HCT116 (cell line): Measurements from ENCODE around the gene RELB. TPM values are rescaled to one million over a fixed set of nuclear protein-coding genes. Genes with fewer than 3 reads are reported as not detected.

Experiments
- ATAC-seq: fragments of 200-7000 bp; cut with Tn5 transposase; 2 replicates; pipeline ENCODE4 v1.9.1; 2020; ENCODE audit warnings: mild to moderate bottlenecking, moderate library complexity
- BruUV-seq: library from RNA; stranded (reverse); fragments of 400-500 nt; replicated peaks from 2 replicates; lab custom pipeline; 2021; lab: Mats Ljungman, UMichigan
- CTCF ChIA-PET: fragments of 300-600 bp; sonication (Branson Sonifier 250); formaldehyde crosslinking; loops from one replicate; lab custom pipeline; 2021; ENCODE audit warnings: antibody characterized with exemption; lab: Charles Lee
- POLR2A ChIA-PET: fragments of 300-600, 350-600 bp; sonication (Branson Sonifier 250); formaldehyde crosslinking; loops from one replicate; lab custom pipeline; 2021; ENCODE audit warnings: antibody characterized with exemption; lab: Charles Lee
- RAD21 ChIA-PET, 2 experiments: fragments of 300-600 bp; sonication (Branson Sonifier 250); formaldehyde crosslinking; loops; one replicate each; lab custom pipeline; 2023; ENCODE audit warnings: low total read pairs in 2 of 2; ENCODE audit not compliant: uncharacterized antibody in 2 of 2, unreplicated experiment in 2 of 2, low non-redundant PET in 1 of 2; lab: Charles Lee
- DNase-seq: peaks from one replicate; pipeline ENCODE4 v3.0.0-alpha.2; 2010; ENCODE audit warnings: low read depth, low spot score
- H2AFZ ChIP-seq: fragments of 200-600 bp; shearing (Covaris generic), sonication (generic); 2 replicates; pipeline ENCODE4 v1.6.1; 2017; ENCODE audit warnings: low read depth, mixed run types, mixed read lengths, antibody characterized with exemption, low read length; ENCODE audit not compliant: poor library complexity, severe bottlenecking
- H3K27ac ChIP-seq: 2 replicates; pipeline ENCODE4 v1.5.1; 2012; ENCODE audit warnings: low read depth, low read length
- H3K27me3 ChIP-seq: fragments of 200-600 bp; sonication (generic); 2 replicates; pipeline ENCODE4 v1.6.1; 2016; ENCODE audit warnings: mixed run types, low read length, mixed read lengths; ENCODE audit not compliant: insufficient read depth
- H3K36me3 ChIP-seq, 2 experiments: fragments of 200-500 bp in 1 of 2; fragments of 200-600 bp in 1 of 2; sonication (Bioruptor generic) in 1 of 2; sonication (generic) in 1 of 2; 2 replicates each; pipeline versions ENCODE4 v1.5.1 to v1.6.1; 2014 to 2016; ENCODE audit warnings: low read length in 2 of 2, inconsistent platforms in 1 of 2, mixed read lengths in 1 of 2, mixed run types in 1 of 2; ENCODE audit not compliant: insufficient read depth in 2 of 2, control insufficient read depth in 1 of 2
- H3K4me1 ChIP-seq, 2 experiments: fragments of 200-600 bp in 1 of 2; sonication (generic) in 1 of 2; 2 replicates each; pipeline versions ENCODE4 v1.5.1 to v1.6.1; 2012 to 2017; ENCODE audit warnings: low read length in 2 of 2, inconsistent platforms in 1 of 2, mild to moderate bottlenecking in 1 of 2, mixed read lengths in 1 of 2, mixed run types in 1 of 2, moderate library complexity in 1 of 2; ENCODE audit not compliant: insufficient read depth in 2 of 2, control insufficient read depth in 1 of 2
- H3K4me2 ChIP-seq: fragments of 200-600 bp; sonication (generic); 2 replicates; pipeline ENCODE4 v1.6.1; 2017; ENCODE audit warnings: mixed run types, low read length, mixed read lengths
- H3K4me3 ChIP-seq, 2 experiments: fragments of 200-600 bp in 1 of 2; sonication (generic) in 1 of 2; replicated peaks in 1 of 2; 2 replicates each; pipeline ENCODE4 v1.5.1; 2011 to 2016; ENCODE audit warnings: low read length in 2 of 2, control low read depth in 1 of 2, low read depth in 1 of 2, mild to moderate bottlenecking in 1 of 2, mixed read lengths in 1 of 2, mixed run types in 1 of 2
- H3K79me2 ChIP-seq: fragments of 200-600 bp; sonication (generic); 2 replicates; pipeline ENCODE4 v1.6.1; 2017; ENCODE audit warnings: mild to moderate bottlenecking, mixed run types, low read length, moderate library complexity, mixed read lengths; ENCODE audit not compliant: insufficient read depth
- H3K9ac ChIP-seq: fragments of 200-600 bp; sonication (generic); 2 replicates; pipeline ENCODE4 v1.6.1; 2016; ENCODE audit warnings: low read length, mixed read lengths
- H3K9me2 ChIP-seq: fragments of 200-600 bp; sonication (generic), shearing (Covaris generic); 2 replicates; pipeline ENCODE4 v1.6.1; 2017; ENCODE audit warnings: mixed run types, mild to moderate bottlenecking, moderate library complexity; ENCODE audit not compliant: insufficient read depth
- H3K9me3 ChIP-seq, 2 experiments: fragments of 200-500 bp in 1 of 2; fragments of 200-600 bp in 1 of 2; sonication (Bioruptor generic) in 1 of 2; sonication (generic) in 1 of 2; 2 replicates each; pipeline ENCODE4 v1.6.1; 2014 to 2017; ENCODE audit warnings: low read length in 2 of 2, mixed read lengths in 2 of 2, inconsistent platforms in 1 of 2, low read depth in 1 of 2, mild to moderate bottlenecking in 1 of 2, mixed run types in 1 of 2, moderate library complexity in 1 of 2; ENCODE audit not compliant: control insufficient read depth in 1 of 2, insufficient read depth in 1 of 2
- H4K20me1 ChIP-seq: fragments of 200-600 bp; sonication (generic), shearing (Covaris generic); 2 replicates; pipeline ENCODE4 v1.6.1; 2017; ENCODE audit warnings: mixed run types, mild to moderate bottlenecking, moderate library complexity; ENCODE audit not compliant: insufficient read depth
- CBX3 ChIP-seq: IDR thresholded peaks from 2 replicates; pipeline ENCODE4 v1.6.1; 2012; ENCODE audit warnings: low read depth
- CEBPB ChIP-seq: IDR thresholded peaks from 2 replicates; pipeline ENCODE4 v1.6.1; 2012; ENCODE audit warnings: low read depth
- EGR1 ChIP-seq: IDR thresholded peaks from 2 replicates; pipeline ENCODE4 v1.6.1; 2012; ENCODE audit warnings: low read depth
- ELF1 ChIP-seq: IDR thresholded peaks from 2 replicates; pipeline ENCODE4 v1.6.1; 2012; ENCODE audit warnings: low read depth, borderline replicate concordance
- JUND ChIP-seq: IDR thresholded peaks from 2 replicates; pipeline ENCODE4 v1.6.1; 2012
- POLR2AphosphoS5 ChIP-seq: IDR thresholded peaks from 2 replicates; pipeline ENCODE4 v1.6.1; 2011; ENCODE audit warnings: mild to moderate bottlenecking, low read depth, low read length, moderate library complexity
- RAD21 ChIP-seq: IDR thresholded peaks from 2 replicates; pipeline ENCODE4 v1.6.1; 2012; ENCODE audit warnings: low read depth, mild to moderate bottlenecking
- SP1 ChIP-seq: IDR thresholded peaks from 2 replicates; pipeline ENCODE4 v1.6.1; 2012; ENCODE audit warnings: low read depth
- SRF ChIP-seq: IDR thresholded peaks from 2 replicates; pipeline ENCODE4 v1.6.1; 2012; ENCODE audit warnings: low read depth
- YY1 ChIP-seq: IDR thresholded peaks from 2 replicates; pipeline ENCODE4 v1.6.1; 2011; ENCODE audit warnings: low read length, low read depth, moderate library complexity, mild to moderate bottlenecking; ENCODE audit not compliant: insufficient replicate concordance; ENCODE audit errors: extremely low read depth
- ZFX ChIP-seq: fragments of 450-650 bp; IDR thresholded peaks from 2 replicates; pipeline ENCODE4 v1.6.1; 2017
- ZNF274 ChIP-seq: fragments of 200-500 bp; sonication (Bioruptor generic); IDR thresholded peaks from 2 replicates; pipeline ENCODE4 v1.6.1; 2014; ENCODE audit warnings: mild to moderate bottlenecking, low read depth, low read length, inconsistent platforms
- intact Hi-C: fragments of 100-400 bp; cut with micrococcal nuclease; formaldehyde crosslinking; loops from 2 replicates; pipeline ENCODE4 v1.10.0; 2022
- total RNA-seq: library from RNA; stranded (reverse); gene quantifications from one replicate; pipeline ENCODE4 v1.2.1, GENCODE V29; 2021; ENCODE audit not compliant: unreplicated experiment
- TF ChIP-seq, protein P1 (sequence below), 3 experiments: fragments of 200-600 bp in 1 of 3; sonication (generic) in 1 of 3; IDR thresholded peaks in 2 of 3; conservative IDR thresholded peaks in 1 of 3; 2 replicates each; pipeline ENCODE4 v1.5.1; 2012 to 2017; ENCODE audit warnings: low read depth in 2 of 3, low read length in 2 of 3, antibody characterized with exemption in 1 of 3, borderline replicate concordance in 1 of 3, control low read depth in 1 of 3, mild to moderate bottlenecking in 1 of 3, mixed read lengths in 1 of 3, mixed run types in 1 of 3, moderate library complexity in 1 of 3; ENCODE audit not compliant: insufficient read depth in 1 of 3
- TF ChIP-seq, protein P2 (sequence below): IDR thresholded peaks from 2 replicates; pipeline ENCODE4 v1.6.1; 2012; ENCODE audit warnings: low read depth
- TF ChIP-seq, protein P3 (sequence below): IDR thresholded peaks from 2 replicates; pipeline ENCODE4 v1.6.1; 2011; ENCODE audit warnings: mild to moderate bottlenecking, low read length, moderate library complexity; ENCODE audit not compliant: insufficient replicate concordance; ENCODE audit errors: extremely low read depth
- TF ChIP-seq, protein P4 (sequence below): IDR thresholded peaks from 2 replicates; pipeline ENCODE4 v1.6.1; 2012

The RELB gene
- total RNA-seq, 1 experiment from 2014 or later = 12.9 TPM

DNA sequence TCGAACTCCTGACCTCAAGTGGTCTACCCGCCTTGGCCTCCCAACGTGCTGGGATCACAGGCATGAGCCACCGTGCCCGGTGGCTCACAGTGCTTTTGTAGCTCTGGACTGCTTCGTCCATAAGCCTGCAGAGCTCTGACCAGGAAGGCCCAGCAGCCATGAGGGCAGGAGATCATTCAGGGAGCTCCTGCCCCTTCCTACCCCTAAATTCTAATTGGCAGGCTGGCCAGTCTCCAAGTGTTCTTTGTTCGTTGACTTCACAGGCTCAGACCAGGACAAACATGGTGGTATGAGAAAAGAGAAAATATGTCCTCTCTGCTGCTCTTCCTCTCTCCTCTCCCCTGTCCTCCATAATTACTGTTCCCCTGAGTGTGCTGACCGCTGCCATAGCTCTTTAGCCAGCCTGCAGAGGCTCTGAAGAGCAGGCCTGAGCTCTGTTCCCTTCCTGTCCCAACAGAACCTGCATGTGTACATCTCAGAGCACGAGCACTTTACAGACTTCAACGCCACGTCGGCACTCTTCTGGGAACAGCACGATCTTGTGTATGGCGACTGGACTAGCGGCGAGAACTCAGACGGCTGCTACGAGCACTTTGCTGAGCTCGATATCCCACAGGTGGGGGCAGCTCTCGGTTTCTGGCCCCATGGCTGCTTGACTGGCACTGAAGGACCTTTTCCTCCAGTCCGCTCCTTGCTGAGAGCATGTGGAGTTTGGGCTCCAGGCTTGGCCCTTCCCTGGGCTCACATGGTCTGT, 27.1 kb upstream of the RELB start:
- H3K27ac ChIP-seq = no peak overlapping the region
- no peak overlapping the region for H3K4me3 ChIP-seq
- RAD21 ChIA-PET = no interaction called here
- H3K4me2 ChIP-seq = no peak overlapping the region
- no peak overlapping the region for H3K9ac ChIP-seq
- TF ChIP-seq POLR2AphosphoS5 = no peak
- TF ChIP-seq, protein P1, sequence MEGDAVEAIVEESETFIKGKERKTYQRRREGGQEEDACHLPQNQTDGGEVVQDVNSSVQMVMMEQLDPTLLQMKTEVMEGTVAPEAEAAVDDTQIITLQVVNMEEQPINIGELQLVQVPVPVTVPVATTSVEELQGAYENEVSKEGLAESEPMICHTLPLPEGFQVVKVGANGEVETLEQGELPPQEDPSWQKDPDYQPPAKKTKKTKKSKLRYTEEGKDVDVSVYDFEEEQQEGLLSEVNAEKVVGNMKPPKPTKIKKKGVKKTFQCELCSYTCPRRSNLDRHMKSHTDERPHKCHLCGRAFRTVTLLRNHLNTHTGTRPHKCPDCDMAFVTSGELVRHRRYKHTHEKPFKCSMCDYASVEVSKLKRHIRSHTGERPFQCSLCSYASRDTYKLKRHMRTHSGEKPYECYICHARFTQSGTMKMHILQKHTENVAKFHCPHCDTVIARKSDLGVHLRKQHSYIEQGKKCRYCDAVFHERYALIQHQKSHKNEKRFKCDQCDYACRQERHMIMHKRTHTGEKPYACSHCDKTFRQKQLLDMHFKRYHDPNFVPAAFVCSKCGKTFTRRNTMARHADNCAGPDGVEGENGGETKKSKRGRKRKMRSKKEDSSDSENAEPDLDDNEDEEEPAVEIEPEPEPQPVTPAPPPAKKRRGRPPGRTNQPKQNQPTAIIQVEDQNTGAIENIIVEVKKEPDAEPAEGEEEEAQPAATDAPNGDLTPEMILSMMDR (IDR thresholded peaks at IDR 0.05 in 2 of 3, conservative IDR thresholded peaks at IDR 0.05 in 1 of 3; ENCODE audit: borderline replicate concordance in 1 of 3, insufficient read depth in 1 of 3, low read depth in 2 of 3, low read length in 2 of 3) = no peak
- TF ChIP-seq, protein P2, sequence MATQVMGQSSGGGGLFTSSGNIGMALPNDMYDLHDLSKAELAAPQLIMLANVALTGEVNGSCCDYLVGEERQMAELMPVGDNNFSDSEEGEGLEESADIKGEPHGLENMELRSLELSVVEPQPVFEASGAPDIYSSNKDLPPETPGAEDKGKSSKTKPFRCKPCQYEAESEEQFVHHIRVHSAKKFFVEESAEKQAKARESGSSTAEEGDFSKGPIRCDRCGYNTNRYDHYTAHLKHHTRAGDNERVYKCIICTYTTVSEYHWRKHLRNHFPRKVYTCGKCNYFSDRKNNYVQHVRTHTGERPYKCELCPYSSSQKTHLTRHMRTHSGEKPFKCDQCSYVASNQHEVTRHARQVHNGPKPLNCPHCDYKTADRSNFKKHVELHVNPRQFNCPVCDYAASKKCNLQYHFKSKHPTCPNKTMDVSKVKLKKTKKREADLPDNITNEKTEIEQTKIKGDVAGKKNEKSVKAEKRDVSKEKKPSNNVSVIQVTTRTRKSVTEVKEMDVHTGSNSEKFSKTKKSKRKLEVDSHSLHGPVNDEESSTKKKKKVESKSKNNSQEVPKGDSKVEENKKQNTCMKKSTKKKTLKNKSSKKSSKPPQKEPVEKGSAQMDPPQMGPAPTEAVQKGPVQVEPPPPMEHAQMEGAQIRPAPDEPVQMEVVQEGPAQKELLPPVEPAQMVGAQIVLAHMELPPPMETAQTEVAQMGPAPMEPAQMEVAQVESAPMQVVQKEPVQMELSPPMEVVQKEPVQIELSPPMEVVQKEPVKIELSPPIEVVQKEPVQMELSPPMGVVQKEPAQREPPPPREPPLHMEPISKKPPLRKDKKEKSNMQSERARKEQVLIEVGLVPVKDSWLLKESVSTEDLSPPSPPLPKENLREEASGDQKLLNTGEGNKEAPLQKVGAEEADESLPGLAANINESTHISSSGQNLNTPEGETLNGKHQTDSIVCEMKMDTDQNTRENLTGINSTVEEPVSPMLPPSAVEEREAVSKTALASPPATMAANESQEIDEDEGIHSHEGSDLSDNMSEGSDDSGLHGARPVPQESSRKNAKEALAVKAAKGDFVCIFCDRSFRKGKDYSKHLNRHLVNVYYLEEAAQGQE = no peak
- no peak for TF ChIP-seq ZNF274
- TF ChIP-seq, protein P3, sequence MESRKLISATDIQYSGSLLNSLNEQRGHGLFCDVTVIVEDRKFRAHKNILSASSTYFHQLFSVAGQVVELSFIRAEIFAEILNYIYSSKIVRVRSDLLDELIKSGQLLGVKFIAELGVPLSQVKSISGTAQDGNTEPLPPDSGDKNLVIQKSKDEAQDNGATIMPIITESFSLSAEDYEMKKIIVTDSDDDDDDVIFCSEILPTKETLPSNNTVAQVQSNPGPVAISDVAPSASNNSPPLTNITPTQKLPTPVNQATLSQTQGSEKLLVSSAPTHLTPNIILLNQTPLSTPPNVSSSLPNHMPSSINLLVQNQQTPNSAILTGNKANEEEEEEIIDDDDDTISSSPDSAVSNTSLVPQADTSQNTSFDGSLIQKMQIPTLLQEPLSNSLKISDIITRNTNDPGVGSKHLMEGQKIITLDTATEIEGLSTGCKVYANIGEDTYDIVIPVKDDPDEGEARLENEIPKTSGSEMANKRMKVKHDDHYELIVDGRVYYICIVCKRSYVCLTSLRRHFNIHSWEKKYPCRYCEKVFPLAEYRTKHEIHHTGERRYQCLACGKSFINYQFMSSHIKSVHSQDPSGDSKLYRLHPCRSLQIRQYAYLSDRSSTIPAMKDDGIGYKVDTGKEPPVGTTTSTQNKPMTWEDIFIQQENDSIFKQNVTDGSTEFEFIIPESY = no peak
- TF ChIP-seq ELF1 = no peak
- TF ChIP-seq JUND = no peak
- no peak for TF ChIP-seq SRF
- no peak for TF ChIP-seq RAD21
- TF ChIP-seq, protein P4, sequence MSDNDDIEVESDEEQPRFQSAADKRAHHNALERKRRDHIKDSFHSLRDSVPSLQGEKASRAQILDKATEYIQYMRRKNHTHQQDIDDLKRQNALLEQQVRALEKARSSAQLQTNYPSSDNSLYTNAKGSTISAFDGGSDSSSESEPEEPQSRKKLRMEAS = no peak
- no peak for TF ChIP-seq ZFX
- no peak for TF ChIP-seq SP1
- no peak for TF ChIP-seq CBX3
- no peak for TF ChIP-seq YY1
- TF ChIP-seq EGR1 = no peak
- no peak for TF ChIP-seq CEBPB
- TF ChIP-seq, all 23 proteins: peak for 0
- Histone ChIP-seq H3K36me3 (peaks cover 40 to 41% of the 10 kb centered on the region in 2 experiments; a peak in 3 of 4 replicates), H3K9me2 (no peaks in the 10 kb centered on the region), H4K20me1 (no peaks in the 10 kb centered on the region), H3K4me1 (no peaks in the 10 kb centered on the region), H3K9me3 (no peaks in the 10 kb centered on the region), H3K27me3 (no peaks in the 10 kb centered on the region), H2AFZ (no peak overlapping the region), H3K79me2 (no peaks in the 10 kb centered on the region)
- ChIA-PET CTCF (no interaction called here), POLR2A (no interaction called here)
- intact Hi-C loops = no loop called here
- BruUV-seq = no TSS peak
- DNase-seq = no peak
- ATAC-seq = no peak
